ENCODE results near the gene APBB2. TPM values are rescaled to one million over a fixed set of nuclear protein-coding genes. Genes with fewer than 3 reads are reported as not detected.

Gene APBB2
- total and polyA plus RNA-seq, 2 experiments from 2014 or later: 24.1 to 61.0 TPM

DNA sequence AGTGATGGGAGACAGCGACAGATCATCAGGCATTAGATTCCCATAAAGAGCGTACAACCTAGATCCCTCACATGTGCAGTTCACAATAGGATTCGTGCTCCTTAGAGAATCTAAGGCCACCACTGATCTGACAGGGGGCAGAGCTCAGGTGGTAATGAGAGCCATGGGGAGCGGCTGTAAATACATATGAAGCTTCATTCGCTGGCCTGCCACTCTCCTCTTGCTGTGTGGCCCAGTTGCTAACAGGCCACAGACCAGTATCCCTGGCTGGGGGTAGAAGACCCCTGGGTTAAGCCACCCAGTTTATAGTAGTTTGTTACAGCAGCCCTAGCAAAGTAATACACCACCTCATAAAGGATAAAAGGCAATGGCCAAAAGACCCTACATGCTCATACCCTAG is 30.3 kb downstream of the APBB2 start:
- no peaks in the 10 kb centered on the region for H4K20me1 ChIP-seq (ENCODE audit: insufficient read depth)
- H2AFZ ChIP-seq: no peak overlapping the region
- peaks cover 27% of the 10 kb centered on the region for H3K4me1 ChIP-seq (ENCODE audit: insufficient read depth)
- H3K9ac ChIP-seq: no peak overlapping the region
- no peak overlapping the region for H3K4me3 ChIP-seq
- no peak overlapping the region for H3K4me2 ChIP-seq (ENCODE audit: unreplicated experiment)
- WGBS, 2 experiments (ENCODE audit: low coverage in 1 of 2, low lambda C conversion rate in 2 of 2, missing lambda C conversion rate in 2 of 2): 88 to 89% methylated on average over 5 of the region's 5 CpGs
- in situ Hi-C loops (cut with MboI): no loop called here
- peaks cover 100% of the 10 kb centered on the region for H3K79me2 ChIP-seq (ENCODE audit: insufficient read depth)
- no peaks in the 10 kb centered on the region for H3K36me3 ChIP-seq (ENCODE audit: low read depth)
- no peak overlapping the region for H3K27ac ChIP-seq
- no peaks in the 10 kb centered on the region for H3K9me2 ChIP-seq (ENCODE audit: insufficient read depth)
- H3F3A ChIP-seq (ENCODE audit: insufficient read depth): peaks cover 16% of the 10 kb centered on the region
- H3K27me3 ChIP-seq (replicated peaks; ENCODE audit: insufficient read depth): no peaks in the 10 kb centered on the region
- no peak for DNase-seq
- H3K9me3 ChIP-seq (ENCODE audit: low read depth): no peaks in the 10 kb centered on the region
- no peak for TF ChIP-seq EZH2phosphoT487 (IDR thresholded peaks at IDR 0.05; ENCODE audit: insufficient read depth, low read depth)
- TF ChIP-seq EZH2 (IDR thresholded peaks at IDR 0.05; ENCODE audit: insufficient read depth, poor library complexity, severe bottlenecking): no peak

- H3K4me3 ChIP-seq: no peak overlapping the region
- in situ Hi-C loops (cut with MboI): no loop called here
- TF ChIP-seq EZH2phosphoT487 (IDR thresholded peaks at IDR 0.05; ENCODE audit: insufficient read depth, low read depth) (no peak), EZH2 (IDR thresholded peaks at IDR 0.05; ENCODE audit: insufficient read depth, poor library complexity, severe bottlenecking) (no peak)
- H3K79me2 ChIP-seq (ENCODE audit: insufficient read depth): peaks cover 98% of the 10 kb centered on the region
- no peak for DNase-seq
- no peaks in the 10 kb centered on the region for H3K9me3 ChIP-seq (ENCODE audit: low read depth)
- H2AFZ ChIP-seq: no peak overlapping the region
- H3F3A ChIP-seq (ENCODE audit: insufficient read depth): peaks cover 26% of the 10 kb centered on the region
- no peak overlapping the region for H3K27ac ChIP-seq
- H3K9me2 ChIP-seq (ENCODE audit: insufficient read depth): no peaks in the 10 kb centered on the region
- no peak overlapping the region for H3K9ac ChIP-seq
- no peaks in the 10 kb centered on the region for H4K20me1 ChIP-seq (ENCODE audit: insufficient read depth)
- H3K36me3 ChIP-seq (ENCODE audit: low read depth): no peaks in the 10 kb centered on the region
- no peak overlapping the region for H3K4me2 ChIP-seq (ENCODE audit: unreplicated experiment)
- peaks cover 36% of the 10 kb centered on the region for H3K4me1 ChIP-seq (ENCODE audit: insufficient read depth)
- H3K27me3 ChIP-seq (replicated peaks; ENCODE audit: insufficient read depth): no peaks in the 10 kb centered on the region
- WGBS, 2 experiments (ENCODE audit: low coverage in 1 of 2, low lambda C conversion rate in 2 of 2, missing lambda C conversion rate in 2 of 2): 91 to 92% methylated on average over 4 of the region's 4 CpGs
Observed at GRCh38 chr4:41183021-41183553, 31.3 kb downstream of the APBB2 start.

DNA sequence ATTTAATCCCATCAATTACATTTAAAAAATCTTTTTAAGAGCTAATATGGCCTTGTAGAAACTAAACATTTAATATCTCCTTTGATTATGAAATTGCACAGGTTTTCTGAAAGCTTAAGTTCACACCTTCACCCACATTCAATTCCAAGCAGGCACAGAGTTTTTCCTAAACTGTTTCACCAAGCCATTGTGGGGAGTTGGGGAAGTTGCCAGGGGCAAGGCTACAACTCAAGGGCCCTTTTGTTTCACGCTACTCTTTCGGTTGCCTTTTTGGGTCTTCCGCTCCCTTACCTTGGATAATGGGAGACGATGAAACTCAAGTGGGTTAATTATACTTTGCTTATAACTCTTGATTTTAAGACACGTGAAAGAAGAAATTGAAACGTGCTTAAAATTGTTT is 33.3 kb downstream of the APBB2 start:
- TF ChIP-seq EZH2 (IDR thresholded peaks at IDR 0.05; ENCODE audit: insufficient read depth, poor library complexity, severe bottlenecking): no peak
- no peak for TF ChIP-seq EZH2phosphoT487 (IDR thresholded peaks at IDR 0.05; ENCODE audit: insufficient read depth, low read depth)
- Histone ChIP-seq H3K4me3 (no peak overlapping the region), H4K20me1 (ENCODE audit: insufficient read depth) (no peaks in the 10 kb centered on the region), H3K36me3 (ENCODE audit: low read depth) (no peaks in the 10 kb centered on the region), H3K27me3 (replicated peaks; ENCODE audit: insufficient read depth) (no peaks in the 10 kb centered on the region), H3K9ac (no peak overlapping the region), H3K4me2 (ENCODE audit: unreplicated experiment) (no peak overlapping the region), H3F3A (ENCODE audit: insufficient read depth) (peaks cover 43% of the 10 kb centered on the region), H3K4me1 (ENCODE audit: insufficient read depth) (peaks cover 50% of the 10 kb centered on the region), H2AFZ (no peak overlapping the region), H3K79me2 (ENCODE audit: insufficient read depth) (peaks cover 85% of the 10 kb centered on the region), H3K27ac (no peak overlapping the region), H3K9me3 (ENCODE audit: low read depth) (no peaks in the 10 kb centered on the region), H3K9me2 (ENCODE audit: insufficient read depth) (no peaks in the 10 kb centered on the region)
- no peak for DNase-seq
- WGBS, 2 experiments (ENCODE audit: low coverage in 1 of 2, low lambda C conversion rate in 2 of 2, missing lambda C conversion rate in 2 of 2): 92 to 95% methylated on average over 6 of the region's 6 CpGs
- in situ Hi-C loops (cut with MboI): no loop called here

DNA sequence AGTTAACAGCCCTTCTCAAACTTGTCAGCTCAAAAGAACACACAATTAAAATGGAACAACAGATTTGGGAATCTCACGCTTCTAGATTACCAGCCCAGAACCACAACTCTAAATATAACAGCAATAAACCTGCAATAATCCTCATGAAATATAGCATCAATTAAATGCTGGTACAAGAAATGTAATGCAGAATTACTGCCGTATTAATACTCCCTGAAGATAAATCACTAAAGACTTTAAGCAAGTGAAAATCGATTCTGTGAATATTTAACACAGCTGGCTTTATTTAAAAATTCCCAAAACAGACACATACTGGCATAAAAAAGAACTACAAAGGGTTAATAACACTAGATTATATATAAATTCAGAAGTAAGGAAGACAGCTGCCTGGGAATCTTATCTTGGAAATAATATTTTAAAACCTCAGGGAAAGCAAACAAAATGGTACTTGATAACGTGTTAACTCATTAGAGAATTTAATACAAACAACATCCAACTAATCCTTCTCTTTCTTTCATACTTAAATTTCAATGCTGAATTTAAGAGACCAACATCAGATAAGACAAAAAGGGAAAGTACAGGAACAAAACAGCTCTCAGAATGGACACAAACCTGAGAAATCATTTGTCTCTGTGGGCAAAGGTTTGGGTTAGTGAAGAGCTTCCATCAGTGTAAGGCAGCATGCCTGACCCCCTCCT is 34.7 kb downstream of the APBB2 start:
- in situ Hi-C loops (cut with MboI): no loop called here
- no peaks in the 10 kb centered on the region for H3K9me3 ChIP-seq (ENCODE audit: low read depth)
- H3K4me2 ChIP-seq (ENCODE audit: unreplicated experiment): peak overlapping the region; percentile 80
- H3K27me3 ChIP-seq (replicated peaks; ENCODE audit: insufficient read depth): no peaks in the 10 kb centered on the region
- TF ChIP-seq EZH2 (IDR thresholded peaks at IDR 0.05; ENCODE audit: insufficient read depth, poor library complexity, severe bottlenecking) (no peak), EZH2phosphoT487 (IDR thresholded peaks at IDR 0.05; ENCODE audit: insufficient read depth, low read depth) (no peak)
- no peaks in the 10 kb centered on the region for H4K20me1 ChIP-seq (ENCODE audit: insufficient read depth)
- H3K27ac ChIP-seq: no peak overlapping the region
- no peaks in the 10 kb centered on the region for H3K36me3 ChIP-seq (ENCODE audit: low read depth)
- 50 to 55% methylated on average over 4 of the region's 4 CpGs for WGBS, 2 experiments (ENCODE audit: low coverage in 1 of 2, low lambda C conversion rate in 2 of 2, missing lambda C conversion rate in 2 of 2)
- peaks cover 47% of the 10 kb centered on the region for H3F3A ChIP-seq (ENCODE audit: insufficient read depth)
- H2AFZ ChIP-seq: no peak overlapping the region
- H3K79me2 ChIP-seq (ENCODE audit: insufficient read depth): peaks cover 84% of the 10 kb centered on the region
- H3K4me3 ChIP-seq: no peak overlapping the region
- peaks cover 50% of the 10 kb centered on the region for H3K4me1 ChIP-seq (ENCODE audit: insufficient read depth)
- no peak for DNase-seq
- no peak overlapping the region for H3K9ac ChIP-seq
- no peaks in the 10 kb centered on the region for H3K9me2 ChIP-seq (ENCODE audit: insufficient read depth)
